Stimulated activated CD4-positive, alpha-beta T cell treated with anti-CD3 and anti-CD28 coated beads, TNF-alpha, amount 100 ng/mL, for 24 hours (primary cell): ENCODE data around the gene DPM3.
"Not testable (repeated sequence)": the region's sequence is repeated elsewhere in the genome, so short reads cannot be mapped to it uniquely, and the experiment has no call there.

Experiments used
- DNase-seq, 3 experiments: peaks; one replicate each; pipeline ENCODE4 v3.0.0-alpha.2; 2020; ENCODE audit warnings: low read depth in 3 of 3

The DPM3 gene

DNA sequence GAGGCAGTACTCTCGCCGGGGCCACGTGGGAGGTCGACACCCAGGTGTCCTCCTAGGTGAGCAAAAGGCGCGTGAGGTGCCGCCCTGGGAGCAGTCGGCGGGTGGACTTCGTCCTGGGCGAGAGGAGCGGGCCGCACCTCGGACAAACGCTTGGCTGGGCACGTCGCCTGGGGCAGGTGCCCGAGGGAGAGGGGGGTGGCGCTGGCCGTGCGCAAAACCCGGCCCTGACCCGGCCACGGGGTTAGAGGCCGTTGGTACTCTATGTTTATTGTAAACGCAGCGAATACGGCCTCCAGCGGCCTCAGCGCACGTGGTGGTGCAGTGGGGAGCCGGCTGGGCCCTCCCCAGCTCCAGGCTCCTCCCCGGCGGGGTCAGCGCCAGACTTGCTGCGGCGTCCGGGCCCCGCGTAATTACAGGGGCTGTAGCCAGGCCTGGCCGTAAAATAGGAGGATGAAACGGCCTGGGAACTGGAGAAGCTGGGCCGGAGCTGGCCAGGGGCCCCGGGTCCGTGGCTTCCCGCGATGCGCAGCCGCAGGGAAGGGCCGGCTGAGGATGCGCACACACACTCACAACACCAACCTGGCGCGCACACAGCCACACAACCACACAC, 14.3 kb downstream of the DPM3 start:
- no peak for DNase-seq

- no peak for DNase-seq
Observed at GRCh38 chr1:155125511-155125945, 14.8 kb downstream of the DPM3 start.

DNA sequence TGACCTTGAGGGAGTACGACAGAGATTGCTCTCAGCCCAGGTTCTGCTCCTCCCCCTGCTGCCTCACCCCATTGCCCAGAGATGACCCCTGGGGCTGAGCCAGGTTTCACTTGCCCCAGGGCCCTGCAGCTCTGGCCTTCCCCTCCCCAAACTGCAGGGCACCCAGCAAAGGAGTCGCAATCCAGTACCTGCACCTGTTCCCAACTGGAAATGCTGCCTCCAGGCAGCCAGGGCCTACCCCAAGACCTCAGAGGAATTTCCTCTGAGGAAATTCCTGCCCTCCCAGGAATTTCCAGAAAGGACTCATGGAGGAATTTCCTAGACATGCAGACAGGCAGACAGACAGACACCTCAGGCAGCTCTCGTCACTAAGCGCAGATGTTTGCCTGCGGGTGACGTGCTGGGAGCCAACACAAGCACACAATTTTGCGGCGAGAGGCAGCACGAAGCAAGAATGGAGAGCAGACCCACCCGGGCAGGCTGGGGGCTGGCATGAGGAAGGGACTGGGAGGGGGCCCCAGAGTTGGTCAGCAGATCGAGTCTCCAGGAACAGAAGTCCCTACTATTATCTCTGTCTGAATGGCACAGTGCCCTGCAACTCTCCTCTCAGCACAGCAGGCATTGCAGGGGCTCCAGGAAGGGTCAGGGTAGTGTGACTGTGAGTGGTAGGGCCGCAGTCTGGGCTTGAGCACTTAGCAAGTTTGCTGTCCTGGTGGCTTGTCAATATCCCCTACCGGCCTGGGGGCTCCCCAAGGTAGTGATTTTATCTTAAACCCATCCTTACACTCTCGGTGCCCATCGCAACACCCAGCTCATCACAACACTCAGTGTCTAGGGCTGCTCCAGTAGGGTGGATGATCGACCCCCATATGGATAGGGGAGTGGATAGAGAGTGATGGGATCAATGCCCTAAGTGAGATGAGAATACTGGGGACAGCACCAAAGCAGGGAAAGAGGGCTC, 15.5 kb downstream of the DPM3 start:
- DNase-seq, result no peak

DNA sequence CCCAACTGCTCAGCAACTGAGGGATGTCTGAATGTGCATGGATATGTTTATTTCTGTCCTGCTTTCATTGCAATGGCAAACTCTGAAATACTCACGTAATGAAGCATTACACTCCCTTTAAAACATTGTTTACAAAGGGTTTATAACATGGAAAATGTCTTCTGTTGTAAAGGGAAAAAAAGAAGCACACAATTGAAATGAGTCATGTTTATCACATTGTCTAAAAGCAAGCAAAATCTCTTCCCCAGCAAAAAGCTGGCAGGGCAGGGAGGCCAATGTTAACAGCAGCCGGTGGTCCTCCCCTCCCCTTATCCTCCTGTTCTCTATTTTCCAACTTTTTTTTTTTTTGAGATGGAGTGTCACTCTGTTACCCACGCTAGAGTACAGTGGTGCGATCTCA, 16.5 kb downstream of the DPM3 start:
- DNase-seq, result no peak

DNA sequence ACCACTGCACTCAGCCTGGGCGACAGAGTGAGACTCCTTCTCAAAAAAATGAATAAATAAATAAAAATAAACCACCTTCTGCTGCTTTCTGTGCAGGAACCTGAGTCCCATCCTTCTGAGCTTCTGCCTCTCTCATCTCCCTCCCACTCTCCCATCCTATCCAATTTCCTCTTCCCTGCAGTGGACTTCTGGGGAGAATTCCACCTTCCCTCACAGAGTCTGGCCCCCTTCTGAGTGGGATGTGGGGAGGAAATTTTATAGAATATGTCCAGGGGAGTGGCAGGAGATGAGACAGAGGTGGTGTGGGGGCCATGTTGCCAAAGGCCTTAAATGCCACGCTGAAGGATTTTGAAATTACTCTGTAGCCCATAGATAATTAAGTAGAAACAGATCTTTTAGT, 18.0 kb downstream of the DPM3 start:
- no peak for DNase-seq

DNA sequence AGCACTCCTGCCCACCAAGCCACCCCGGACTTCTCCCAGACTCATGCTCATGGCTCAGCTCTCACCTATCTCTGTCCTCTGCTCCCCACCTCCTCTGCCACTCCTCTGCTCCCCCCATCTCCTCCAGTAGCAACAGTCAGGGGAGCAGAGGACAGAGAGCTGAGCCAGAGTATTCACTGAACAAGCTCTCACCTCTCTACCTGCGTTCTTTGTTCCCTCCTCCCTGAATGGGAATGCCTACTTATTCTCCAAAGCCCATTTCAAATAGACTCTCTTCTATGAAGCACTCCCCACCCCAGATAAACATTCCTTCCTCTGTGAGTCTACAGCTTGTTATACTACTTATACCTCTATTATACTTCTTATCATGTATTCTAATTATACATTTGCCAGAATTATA, 19.1 kb downstream of the DPM3 start:
- no peak for DNase-seq

- no peak for DNase-seq
Observed at GRCh38 chr1:155120253-155120652, 20.1 kb downstream of the DPM3 start.

- DNase-seq, result not testable (repeated sequence)
Observed at GRCh38 chr1:155118090-155118489, 22.2 kb downstream of the DPM3 start.

DNA sequence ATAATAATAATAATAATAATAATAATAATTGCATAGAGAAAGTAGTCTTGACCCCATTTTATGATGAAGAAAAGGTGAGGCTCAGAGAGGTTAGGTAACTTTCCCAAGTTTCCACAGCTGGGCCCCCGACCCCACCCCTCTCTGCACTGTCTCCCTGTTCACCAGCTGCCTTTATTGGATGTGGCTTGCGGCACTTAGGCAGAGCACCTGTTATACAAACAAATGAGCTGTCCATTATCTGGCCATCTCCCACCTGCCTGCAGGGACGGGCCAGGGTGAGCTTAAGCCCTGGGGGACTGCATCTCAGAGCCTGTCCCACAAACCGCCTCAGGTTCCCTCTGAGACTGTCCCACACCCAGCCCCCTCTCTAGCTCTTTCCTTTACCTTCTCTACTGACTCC, 22.7 kb downstream of the DPM3 start:
- DNase-seq, result no peak

DNA sequence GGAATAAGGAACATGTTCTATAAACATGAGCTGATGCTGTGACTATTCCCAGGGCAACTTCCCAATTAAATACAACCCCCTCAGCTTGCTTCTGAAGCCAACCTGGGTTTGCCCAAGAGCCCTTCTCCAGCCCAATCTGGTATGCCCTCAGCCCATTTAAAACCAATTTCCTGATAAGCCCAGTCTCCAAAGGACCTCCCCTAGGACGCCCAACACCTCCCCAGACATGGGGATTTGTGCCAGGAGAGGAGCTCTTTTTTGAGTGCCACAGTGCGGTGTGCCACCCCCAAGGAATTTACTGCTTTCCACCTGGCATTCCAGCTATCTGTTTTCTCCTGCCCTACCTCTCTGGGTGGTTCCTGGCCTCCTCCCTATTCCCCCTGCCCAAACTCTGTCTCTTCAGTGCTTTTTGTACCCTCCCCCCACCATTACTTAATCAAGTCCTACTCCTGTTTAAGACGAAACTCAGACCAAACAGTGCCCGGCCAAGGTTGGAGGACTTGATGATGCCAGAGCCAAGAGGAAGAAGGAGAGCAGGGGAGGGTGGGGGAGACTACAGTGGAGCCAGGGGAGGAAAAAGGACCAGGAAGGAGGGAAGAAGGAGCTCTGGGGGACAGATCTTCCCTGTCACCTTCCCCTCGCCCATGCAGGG, 24.1 kb downstream of the DPM3 start:
- no peak for DNase-seq

GRCh38 chr1:155113450-155113980, 26.8 kb downstream of the DPM3 start:
- no peak for DNase-seq

GRCh38 chr1:155110826-155111225, 29.5 kb downstream of the DPM3 start:
- no peak for DNase-seq

DNA sequence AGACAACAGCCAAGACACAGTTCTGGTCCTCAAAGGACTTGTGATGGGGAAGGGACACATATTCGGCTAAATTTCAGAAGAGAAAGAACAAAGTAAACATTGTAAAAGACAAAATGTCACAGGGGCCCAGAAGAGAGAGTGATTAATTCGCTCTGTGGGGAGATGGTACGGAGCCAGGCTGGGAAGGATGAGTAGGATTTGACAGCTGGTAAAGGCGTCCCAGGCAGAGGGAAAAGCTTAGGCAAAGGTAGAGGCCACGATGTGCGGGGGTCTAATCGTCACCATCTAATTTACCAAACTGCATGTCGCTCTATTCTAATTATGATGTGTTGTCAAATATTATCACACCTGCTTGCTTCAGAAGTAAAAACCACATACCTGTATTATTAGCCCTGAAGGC, 29.9 kb downstream of the DPM3 start:
- no peak for DNase-seq

DNA sequence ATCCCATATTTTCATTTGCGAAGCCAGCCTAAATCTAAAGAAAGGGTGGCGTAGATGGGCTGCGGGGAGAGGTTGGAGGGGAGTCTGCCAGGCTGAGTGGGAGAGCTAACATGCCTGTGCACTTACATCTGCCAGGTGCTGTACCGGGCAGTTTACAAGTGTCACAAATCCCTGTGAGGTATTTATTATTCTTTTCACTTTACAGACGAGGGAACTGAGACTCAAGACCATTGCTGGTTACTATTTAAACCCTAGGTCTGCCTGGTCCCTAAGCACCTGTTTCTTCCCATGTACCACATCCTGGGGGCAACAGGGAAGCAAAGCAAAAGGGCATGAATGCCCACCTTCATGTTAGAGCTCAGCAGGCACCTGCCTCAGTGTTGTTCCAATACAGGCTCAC, 32.0 kb downstream of the DPM3 start:
- no peak for DNase-seq

DNA sequence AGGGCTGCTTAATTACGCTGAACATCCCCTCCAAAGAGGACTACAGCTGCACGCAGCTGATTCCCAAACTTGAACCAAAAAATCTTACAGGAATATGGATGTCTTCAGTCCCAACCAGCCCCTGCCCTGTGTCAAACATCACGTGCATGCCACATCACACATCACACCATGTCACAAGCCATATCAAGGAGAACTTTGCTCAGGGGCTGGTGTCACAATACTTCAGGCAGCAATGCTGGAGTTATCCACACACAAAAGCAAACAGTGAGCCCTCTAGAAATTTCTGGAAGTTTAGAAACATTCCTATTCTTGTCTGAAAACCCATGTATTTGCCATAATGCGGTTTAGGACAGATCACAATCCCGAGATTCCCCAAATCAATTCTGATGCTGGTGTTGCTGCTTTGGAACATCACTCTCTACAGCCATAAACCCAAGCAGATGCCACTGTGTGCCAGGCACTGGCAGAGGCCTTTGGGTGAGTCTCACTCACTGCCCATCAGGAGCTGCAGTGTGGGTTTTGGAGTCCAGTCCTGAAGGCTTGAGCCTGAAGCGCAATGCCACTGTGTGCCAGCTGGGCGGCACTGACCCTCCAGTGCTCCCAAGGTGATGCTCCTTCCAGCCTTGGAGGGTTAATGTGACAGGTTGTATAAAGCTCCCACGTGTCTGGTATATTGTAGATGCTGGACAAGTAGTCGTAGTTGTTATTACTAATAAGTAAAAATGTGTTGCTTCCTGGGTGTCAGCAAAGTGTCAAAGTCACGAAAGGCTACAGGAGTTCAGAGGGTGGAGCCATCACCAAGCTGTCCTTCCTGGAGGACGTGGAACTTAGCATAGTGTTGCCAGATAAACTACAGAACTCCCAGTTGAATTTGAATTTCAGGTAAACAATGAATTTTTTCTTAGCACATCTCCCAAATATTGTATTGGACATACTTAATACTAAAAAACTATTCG, 32.7 kb downstream of the DPM3 start:
- no peak for DNase-seq

GRCh38 chr1:155106862-155107261, 33.5 kb downstream of the DPM3 start:
- DNase-seq, result no peak

DNA sequence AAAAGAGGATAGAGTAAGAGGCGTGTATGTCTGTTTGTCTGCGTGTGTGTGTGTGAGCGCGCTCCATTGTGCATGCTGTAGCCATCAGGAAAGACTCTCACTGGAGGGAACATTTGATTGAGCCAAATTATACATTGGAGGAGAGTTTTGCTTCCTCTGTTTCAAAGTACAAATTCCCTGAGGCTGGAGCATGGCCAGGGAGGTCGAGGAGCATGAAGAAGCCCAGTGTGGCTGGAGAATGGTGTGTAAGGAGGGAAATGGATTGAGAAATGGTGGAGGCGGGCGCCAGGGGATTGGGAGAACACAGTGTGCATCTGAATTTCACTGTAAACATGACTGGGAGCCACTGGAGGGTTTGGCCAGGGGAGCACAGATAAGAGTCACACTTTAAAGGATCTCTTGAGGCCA, 34.7 kb downstream of the DPM3 start:
- no peak for DNase-seq

- DNase-seq, result no peak
Observed at GRCh38 chr1:155104605-155105534, 35.5 kb downstream of the DPM3 start.

DNA sequence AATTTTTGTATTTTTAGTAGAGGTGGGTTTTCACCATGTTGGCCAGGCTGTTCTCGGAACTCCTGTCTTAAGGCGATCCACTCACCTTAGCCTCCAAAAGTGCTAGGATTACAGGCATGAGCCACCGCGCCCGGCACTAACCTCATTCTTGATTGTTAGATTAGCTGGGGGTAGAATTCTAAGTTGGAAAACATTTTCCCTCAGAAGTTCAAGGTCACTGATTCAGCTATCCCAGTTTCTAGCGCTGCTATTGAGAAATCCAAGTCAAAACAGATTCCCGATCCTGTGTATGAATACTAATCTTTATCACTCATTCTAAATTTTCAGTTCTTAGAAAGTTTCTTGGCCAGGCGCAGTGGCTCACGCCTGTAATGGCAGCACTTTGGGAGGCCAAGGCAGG, 37.0 kb downstream of the DPM3 start:
- DNase-seq, result no peak

DNA sequence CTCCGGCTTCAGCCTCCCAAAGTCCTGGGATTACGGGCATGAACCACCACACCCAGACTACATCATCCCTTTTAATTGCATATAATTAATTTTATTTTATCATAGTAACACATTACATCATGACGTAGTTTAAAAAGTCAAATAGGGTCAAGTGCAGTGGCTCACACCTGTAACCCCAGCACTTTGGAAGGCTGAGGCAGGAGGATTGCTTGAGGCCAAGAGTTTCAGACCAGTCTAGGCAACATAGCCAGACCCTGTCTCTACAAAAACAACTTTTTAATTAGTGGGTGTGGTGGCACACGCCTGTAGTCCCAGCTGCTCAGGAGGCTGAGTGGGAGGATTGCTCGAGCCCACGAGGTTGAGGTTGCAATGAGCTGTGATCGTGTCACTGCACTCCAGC, 41.0 kb downstream of the DPM3 start:
- DNase-seq, result no peak
